CD4-positive, alpha-beta T cell (primary cell): ENCODE measurements around the gene TSPO2. TPM values are rescaled to one million over a fixed set of nuclear protein-coding genes. Genes with fewer than 3 reads are reported as not detected.

Source experiments
- ATAC-seq: fragments of 200-7000 bp; cut with Tn5 transposase; one replicate; pipeline ENCODE4 v1.10.0; 2022; ENCODE audit warnings: mild to moderate bottlenecking; ENCODE audit not compliant: poor library complexity
- CTCF ChIA-PET: fragments of 350-600 bp; sonication (Branson Sonifier 250); formaldehyde crosslinking; loops from one replicate; lab custom pipeline; 2021; ENCODE audit warnings: antibody characterized with exemption, inconsistent platforms; lab: Charles Lee
- POLR2A ChIA-PET: fragments of 350-600 bp; sonication (Branson Sonifier 250); formaldehyde crosslinking; loops from one replicate; lab custom pipeline; 2021; ENCODE audit warnings: antibody characterized with exemption, inconsistent platforms; lab: Charles Lee
- DNase-seq, 14 experiments: peaks; one replicate each; pipeline ENCODE4 v3.0.0-alpha.2; 2013 to 2020; ENCODE audit warnings: mixed read lengths in 2 of 14
- H3K27ac ChIP-seq, 2 donors: one replicate each; pipeline versions ENCODE4 v1.5.1 to v1.7.0; 2013; ENCODE audit warnings: low read length in 2 of 2, low read depth in 1 of 2, mild to moderate bottlenecking in 1 of 2
- H3K27me3 ChIP-seq, 2 experiments: 1 replicate in 1 of 2; 2 replicates in 1 of 2; pipeline versions ENCODE4 v1.6.1 to v1.7.0; 2013; ENCODE audit warnings: low read length in 2 of 2, control low read depth in 1 of 2, mild to moderate bottlenecking in 1 of 2, moderate library complexity in 1 of 2; ENCODE audit not compliant: insufficient read depth in 2 of 2, control insufficient read depth in 1 of 2
- H3K36me3 ChIP-seq: one replicate; pipeline ENCODE4 v1.6.1; 2013; ENCODE audit warnings: low read length, control low read depth; ENCODE audit not compliant: insufficient read depth
- H3K4me1 ChIP-seq: one replicate; pipeline ENCODE4 v1.6.1; 2013; ENCODE audit warnings: low read length, control low read depth; ENCODE audit not compliant: insufficient read depth
- H3K4me3 ChIP-seq: one replicate; pipeline ENCODE4 v1.5.1; 2013; ENCODE audit warnings: mild to moderate bottlenecking, low read length, moderate library complexity
- H3K9me3 ChIP-seq, 2 experiments: 1 replicate in 1 of 2; 2 replicates in 1 of 2; pipeline versions ENCODE4 v1.6.1 to v1.7.0; 2013; ENCODE audit warnings: low read length in 2 of 2, mild to moderate bottlenecking in 2 of 2, control low read depth in 1 of 2, moderate library complexity in 1 of 2; ENCODE audit not compliant: control insufficient read depth in 1 of 2, insufficient read depth in 1 of 2
- H3K27ac Mint-ChIP-seq: one replicate; pipeline ENCODE4 v1.8.0; 2020; ENCODE audit warnings: mixed read lengths
- H3K27me3 Mint-ChIP-seq: one replicate; pipeline ENCODE4 v1.8.0; 2021; ENCODE audit warnings: mixed read lengths
- H3K36me3 Mint-ChIP-seq: one replicate; pipeline ENCODE4 v1.8.0; 2021; ENCODE audit warnings: low read depth, mixed read lengths
- H3K4me1 Mint-ChIP-seq: one replicate; pipeline ENCODE4 v1.8.0; 2021; ENCODE audit warnings: low read depth, mixed read lengths
- H3K4me3 Mint-ChIP-seq: one replicate; pipeline ENCODE4 v1.8.0; 2020; ENCODE audit warnings: mild to moderate bottlenecking, mixed read lengths
- H3K9me3 Mint-ChIP-seq: one replicate; pipeline ENCODE4 v1.8.0; 2020; ENCODE audit warnings: mixed read lengths
- intact Hi-C, 2 experiments: fragments of 100-400 bp; cut with DNase I in 1 of 2; cut with micrococcal nuclease in 1 of 2; formaldehyde crosslinking; loops; one replicate each; pipeline versions ENCODE4 v1.15.1 to v1.9.0; 2023 to 2025; cut with DNase I, micrococcal nuclease
- total RNA-seq, 174 experiments: library from RNA in 2 of 174; stranded (reverse) in 2 of 174; gene quantifications; one replicate each; pipeline ENCODE4 v1.2.3 and lab custom pipeline; 2021 to 2026
- TF ChIP-seq, protein P1 (sequence below): fragments of 200-600 bp; IDR thresholded peaks from one replicate; pipeline ENCODE4 v1.8.0; 2022; ENCODE audit warnings: antibody characterized with exemption, mild to moderate bottlenecking

Gene TSPO2
- total RNA-seq, 2 experiments from 2014 or later = not detected

DNA sequence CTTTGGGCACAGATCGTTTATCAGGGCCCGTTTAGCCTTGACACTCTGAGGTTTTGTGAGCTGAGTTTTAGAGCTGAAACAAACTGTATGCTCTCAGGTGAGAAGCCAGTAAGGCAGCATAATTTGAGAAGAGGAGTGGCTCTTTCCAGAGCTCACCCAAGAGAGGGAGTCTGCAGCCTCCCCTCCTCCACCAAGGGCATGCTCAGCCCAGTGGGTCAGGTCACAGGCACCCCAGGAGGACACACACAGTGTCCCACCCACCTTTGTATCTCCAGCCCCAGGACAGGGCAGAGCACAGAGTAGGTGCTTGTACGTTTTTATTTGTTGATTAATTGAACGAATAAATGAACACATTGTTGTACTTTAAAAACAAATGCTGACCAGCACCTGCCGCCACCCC lies 3.4 kb downstream of the TSPO2 start:
- CTCF ChIA-PET = interaction anchor here (0.6 kb wide), 1 partner anchor 1828 kb away, joined by 3 read pairs; no protein-coding TSS in a partner anchor
- no peak for ATAC-seq
- POLR2A ChIA-PET = no interaction called here
- no peak overlapping the region for H3K27ac ChIP-seq
- H3K27ac Mint-ChIP-seq = no peak overlapping the region
- H3K36me3 ChIP-seq = peaks cover 3% of the 10 kb centered on the region
- H3K36me3 Mint-ChIP-seq = peaks cover 4% of the 10 kb centered on the region
- intact Hi-C loops = no loop called here
- no peak overlapping the region for H3K4me3 Mint-ChIP-seq
- peaks cover 4% of the 10 kb centered on the region for H3K4me1 Mint-ChIP-seq
- no peaks in the 10 kb centered on the region for H3K9me3 ChIP-seq
- no peak overlapping the region for H3K4me3 ChIP-seq
- DNase-seq = no peak
- H3K27me3 Mint-ChIP-seq = no peaks in the 10 kb centered on the region
- no peaks in the 10 kb centered on the region for H3K9me3 Mint-ChIP-seq
- TF ChIP-seq, protein P1, sequence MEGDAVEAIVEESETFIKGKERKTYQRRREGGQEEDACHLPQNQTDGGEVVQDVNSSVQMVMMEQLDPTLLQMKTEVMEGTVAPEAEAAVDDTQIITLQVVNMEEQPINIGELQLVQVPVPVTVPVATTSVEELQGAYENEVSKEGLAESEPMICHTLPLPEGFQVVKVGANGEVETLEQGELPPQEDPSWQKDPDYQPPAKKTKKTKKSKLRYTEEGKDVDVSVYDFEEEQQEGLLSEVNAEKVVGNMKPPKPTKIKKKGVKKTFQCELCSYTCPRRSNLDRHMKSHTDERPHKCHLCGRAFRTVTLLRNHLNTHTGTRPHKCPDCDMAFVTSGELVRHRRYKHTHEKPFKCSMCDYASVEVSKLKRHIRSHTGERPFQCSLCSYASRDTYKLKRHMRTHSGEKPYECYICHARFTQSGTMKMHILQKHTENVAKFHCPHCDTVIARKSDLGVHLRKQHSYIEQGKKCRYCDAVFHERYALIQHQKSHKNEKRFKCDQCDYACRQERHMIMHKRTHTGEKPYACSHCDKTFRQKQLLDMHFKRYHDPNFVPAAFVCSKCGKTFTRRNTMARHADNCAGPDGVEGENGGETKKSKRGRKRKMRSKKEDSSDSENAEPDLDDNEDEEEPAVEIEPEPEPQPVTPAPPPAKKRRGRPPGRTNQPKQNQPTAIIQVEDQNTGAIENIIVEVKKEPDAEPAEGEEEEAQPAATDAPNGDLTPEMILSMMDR = no peak
- no peaks in the 10 kb centered on the region for H3K4me1 ChIP-seq
- no peaks in the 10 kb centered on the region for H3K27me3 ChIP-seq

DNA sequence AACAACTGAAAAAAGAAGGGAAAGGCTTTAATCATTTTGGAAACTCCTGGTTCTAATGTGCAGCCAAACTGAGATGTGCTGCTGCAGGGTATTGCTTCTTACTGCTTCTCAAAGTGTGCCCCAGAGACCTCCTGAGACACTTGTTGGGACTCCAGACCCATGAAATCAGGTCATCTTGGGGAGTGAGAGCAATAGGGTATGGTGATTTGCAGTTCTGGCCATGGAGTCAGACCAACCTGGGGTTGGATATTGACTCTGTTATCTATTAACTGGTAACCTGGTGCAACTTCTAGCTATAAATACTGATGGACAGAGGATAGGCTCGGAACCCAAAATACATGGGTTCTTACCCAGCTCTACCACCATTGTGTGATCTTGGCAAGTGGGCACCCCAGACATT lies 3.8 kb downstream of the TSPO2 start:
- intact Hi-C loops = no loop called here
- Histone ChIP-seq H3K9me3 (no peaks in the 10 kb centered on the region), H3K4me1 (no peaks in the 10 kb centered on the region), H3K4me3 (no peak overlapping the region), H3K27me3 (no peaks in the 10 kb centered on the region), H3K27ac (no peak overlapping the region), H3K36me3 (peaks cover 3% of the 10 kb centered on the region)
- Mint-ChIP-seq H3K9me3 (no peaks in the 10 kb centered on the region), H3K4me1 (peaks cover 4% of the 10 kb centered on the region), H3K27me3 (no peaks in the 10 kb centered on the region), H3K4me3 (no peak overlapping the region), H3K36me3 (peaks cover 4% of the 10 kb centered on the region), H3K27ac (no peak overlapping the region)
- DNase-seq = no peak
- TF ChIP-seq, protein P1 = no peak
- ChIA-PET CTCF (no interaction called here), POLR2A (no interaction called here)
- no peak for ATAC-seq

DNA sequence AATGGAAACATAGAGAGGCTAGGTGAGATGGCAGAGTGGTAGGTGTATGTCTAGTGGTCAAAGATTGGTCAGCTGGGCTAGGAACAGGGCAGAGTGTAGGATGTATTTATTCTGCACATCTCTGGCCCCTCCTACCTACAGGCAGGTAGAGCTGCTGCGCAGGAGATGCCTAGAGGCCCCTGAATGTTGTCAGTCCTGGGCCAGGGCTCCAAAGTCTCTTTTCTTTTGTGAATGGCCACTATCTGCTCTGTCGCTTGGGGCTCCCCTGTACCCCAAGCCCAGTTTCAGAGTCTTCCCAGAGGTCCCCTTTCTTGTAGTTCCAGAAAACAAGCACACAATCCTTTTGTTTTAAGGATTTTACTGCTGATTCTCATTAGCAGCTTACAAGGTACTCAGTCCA lies 5.0 kb downstream of the TSPO2 start:
- DNase-seq (no peak), ATAC-seq (no peak)
- Histone ChIP-seq H3K36me3 (peaks cover 3% of the 10 kb centered on the region), H3K4me1 (peaks cover 10% of the 10 kb centered on the region), H3K9me3 (no peaks in the 10 kb centered on the region), H3K4me3 (no peak overlapping the region), H3K27me3 (no peaks in the 10 kb centered on the region), H3K27ac (no peak overlapping the region)
- intact Hi-C loops = no loop called here
- Mint-ChIP-seq H3K27ac (no peak overlapping the region), H3K27me3 (no peaks in the 10 kb centered on the region), H3K36me3 (peaks cover 10% of the 10 kb centered on the region), H3K4me3 (no peak overlapping the region), H3K4me1 (peaks cover 16% of the 10 kb centered on the region), H3K9me3 (no peaks in the 10 kb centered on the region)
- CTCF ChIA-PET = no interaction called here
- POLR2A ChIA-PET = no interaction called here
- TF ChIP-seq, protein P1 = no peak
